OCI-M2 (cell line): ENCODE results near the gene LCP1.

Experiments
- DNase-seq: peaks from one replicate; lab custom pipeline; 2025; ENCODE audit not compliant: unreplicated experiment; lab: John Stamatoyannopoulos, UW

The LCP1 gene

GRCh38 chr13:46183018-46183946 is 1.3 kb upstream of the LCP1 start:
- peak; percentile 82 for DNase-seq

GRCh38 chr13:46182491-46182877 is 507 bp upstream of the LCP1 start:
- DNase-seq, result no peak

- no peak for DNase-seq
Measured at GRCh38 chr13:46181377-46181839, 569 bp downstream of the LCP1 start.

GRCh38 chr13:46179969-46180763 is 1.8 kb downstream of the LCP1 start:
- no peak for DNase-seq

GRCh38 chr13:46179491-46179908 is 2.5 kb downstream of the LCP1 start:
- no peak for DNase-seq

- no peak for DNase-seq
Measured at GRCh38 chr13:46178821-46179220, 3.2 kb downstream of the LCP1 start.

GRCh38 chr13:46178143-46178542 is 3.8 kb downstream of the LCP1 start:
- DNase-seq, result no peak

GRCh38 chr13:46176756-46177155 is 5.2 kb downstream of the LCP1 start:
- no peak for DNase-seq

GRCh38 chr13:46173656-46174055 is 8.3 kb downstream of the LCP1 start:
- DNase-seq, result no peak

GRCh38 chr13:46172531-46172991 is 9.4 kb downstream of the LCP1 start:
- no peak for DNase-seq

- DNase-seq, result no peak
Measured at GRCh38 chr13:46171739-46172138, 10.2 kb downstream of the LCP1 start.

- DNase-seq, result no peak
Measured at GRCh38 chr13:46171217-46171616, 10.8 kb downstream of the LCP1 start.

- DNase-seq, result no peak
Measured at GRCh38 chr13:46170687-46171086, 11.3 kb downstream of the LCP1 start.

GRCh38 chr13:46170268-46170667 is 11.7 kb downstream of the LCP1 start:
- no peak for DNase-seq

GRCh38 chr13:46169758-46170157 is 12.2 kb downstream of the LCP1 start:
- no peak for DNase-seq

GRCh38 chr13:46168783-46169182 is 13.2 kb downstream of the LCP1 start:
- DNase-seq, result no peak

- DNase-seq, result no peak
Measured at GRCh38 chr13:46168341-46168740, 13.6 kb downstream of the LCP1 start.

GRCh38 chr13:46166947-46167610 is 14.9 kb downstream of the LCP1 start:
- no peak for DNase-seq

- no peak for DNase-seq
Measured at GRCh38 chr13:46166224-46166584, 15.8 kb downstream of the LCP1 start.

GRCh38 chr13:46165485-46166223 is 16.3 kb downstream of the LCP1 start:
- no peak for DNase-seq

- DNase-seq, result no peak
Measured at GRCh38 chr13:46164661-46165060, 17.3 kb downstream of the LCP1 start.
